ENCODE measurements around the gene ROBO4. TPM values are rescaled to one million over a fixed set of nuclear protein-coding genes. Genes with fewer than 3 reads are reported as not detected.

ROBO4 gene
- total RNA-seq, 1 experiment from 2014 or later = 10.6 TPM

- ChIA-PET CTCF (interaction anchor here (0.6 to 2.1 kb wide), 37 partner anchors 9 to 1285 kb away, joined by 3 to 20 read pairs (median 4); partner anchors contain the start of genes CCDC15, ROBO3, ROBO4 and VSIG2), POLR2A (interaction anchor here (0.6 to 2.1 kb wide), 15 partner anchors 12 to 1814 kb away, joined by 3 to 36 read pairs (median 3); partner anchors contain the start of genes CCDC15, MSANTD2, ROBO4 and SIAE)
- peaks cover 20% of the 10 kb centered on the region for H3K27me3 Mint-ChIP-seq (ENCODE audit: insufficient read depth, unreplicated experiment)
- intact Hi-C loops (cut with micrococcal nuclease) = loop anchor here (1.0 kb wide), 2 partner anchors 22 to 78 kb away; partner anchors contain the start of gene CCDC15
- BruUV-seq (replicated peaks) = TSS peak; percentile 25
- DNase-seq (ENCODE audit: unreplicated experiment) = peak; percentile 95
- peak; percentile 45 for TF ChIP-seq CTCF (IDR thresholded peaks at IDR 0.05; ENCODE audit: unreplicated experiment)
- H3K4me3 Mint-ChIP-seq (ENCODE audit: unreplicated experiment) = peak overlapping the region; percentile 96
- no peaks in the 10 kb centered on the region for H3K9me3 Mint-ChIP-seq (ENCODE audit: unreplicated experiment)
- H3K27ac Mint-ChIP-seq (ENCODE audit: low read depth, unreplicated experiment) = peak overlapping the region; percentile 95
- H3K36me3 Mint-ChIP-seq (ENCODE audit: insufficient read depth, unreplicated experiment) = no peaks in the 10 kb centered on the region
- H3K4me1 Mint-ChIP-seq (ENCODE audit: insufficient read depth, unreplicated experiment) = peaks cover 23% of the 10 kb centered on the region
Observed at GRCh38 chr11:124875943-124876817, 21.5 kb downstream of the ROBO4 start.

GRCh38 chr11:124875401-124875800 is 22.3 kb downstream of the ROBO4 start:
- H3K9me3 Mint-ChIP-seq (ENCODE audit: unreplicated experiment) = no peaks in the 10 kb centered on the region
- no peaks in the 10 kb centered on the region for H3K36me3 Mint-ChIP-seq (ENCODE audit: insufficient read depth, unreplicated experiment)
- no TSS peak for BruUV-seq (replicated peaks)
- no peak overlapping the region for H3K27ac Mint-ChIP-seq (ENCODE audit: low read depth, unreplicated experiment)
- peaks cover 23% of the 10 kb centered on the region for H3K4me1 Mint-ChIP-seq (ENCODE audit: insufficient read depth, unreplicated experiment)
- peaks cover 27% of the 10 kb centered on the region for H3K27me3 Mint-ChIP-seq (ENCODE audit: insufficient read depth, unreplicated experiment)
- no peak for TF ChIP-seq CTCF (IDR thresholded peaks at IDR 0.05; ENCODE audit: unreplicated experiment)
- CTCF ChIA-PET = interaction anchor here (0.6 to 2.1 kb wide), 10 partner anchors 9 to 1286 kb away, joined by 3 to 20 read pairs (median 6); partner anchors contain the start of genes CCDC15, ROBO3 and ROBO4
- peak overlapping the region; percentile 96 for H3K4me3 Mint-ChIP-seq (ENCODE audit: unreplicated experiment)
- intact Hi-C loops (cut with micrococcal nuclease) = no loop called here
- POLR2A ChIA-PET = interaction anchor here (0.8 to 1.4 kb wide), 5 partner anchors 28 to 717 kb away, joined by 3 to 36 read pairs (median 3); partner anchors contain the start of gene CCDC15
- DNase-seq (ENCODE audit: unreplicated experiment) = no peak

GRCh38 chr11:124874571-124875255 is 23.0 kb downstream of the ROBO4 start:
- no peaks in the 10 kb centered on the region for H3K9me3 Mint-ChIP-seq (ENCODE audit: unreplicated experiment)
- no TSS peak for BruUV-seq (replicated peaks)
- POLR2A ChIA-PET = interaction anchor here (0.8 kb wide), 1 partner anchor 524 kb away, joined by 3 read pairs; no protein-coding TSS in a partner anchor
- CTCF ChIA-PET = interaction anchor here (0.8 to 2.1 kb wide), 3 partner anchors 8 to 37 kb away, joined by 3 to 20 read pairs (median 5); partner anchors contain the start of gene ROBO3
- no peak for TF ChIP-seq CTCF (IDR thresholded peaks at IDR 0.05; ENCODE audit: unreplicated experiment)
- no peak for DNase-seq (ENCODE audit: unreplicated experiment)
- peak overlapping the region; percentile 96 for H3K4me3 Mint-ChIP-seq (ENCODE audit: unreplicated experiment)
- peaks cover 23% of the 10 kb centered on the region for H3K4me1 Mint-ChIP-seq (ENCODE audit: insufficient read depth, unreplicated experiment)
- no peak overlapping the region for H3K27ac Mint-ChIP-seq (ENCODE audit: low read depth, unreplicated experiment)
- intact Hi-C loops (cut with micrococcal nuclease) = no loop called here
- peaks cover 34% of the 10 kb centered on the region for H3K27me3 Mint-ChIP-seq (ENCODE audit: insufficient read depth, unreplicated experiment)
- no peaks in the 10 kb centered on the region for H3K36me3 Mint-ChIP-seq (ENCODE audit: insufficient read depth, unreplicated experiment)

Measured in MCF 10A (cell line).